Pulmonary artery endothelial cell (primary cell): ENCODE data around the gene PCNX3. TPM values are rescaled to one million over a fixed set of nuclear protein-coding genes. Genes with fewer than 3 reads are reported as not detected.

Experiments
- total RNA-seq: library from RNA; depleted of rRNA; stranded (reverse); fragments of >200 nt; gene quantifications from 2 replicates; pipeline ENCODE4 v1.2.3, GENCODE V29; 2014

Gene PCNX3
- total RNA-seq, 1 donor from 2014 or later: 14.3 TPM

Other genes with a start within 250 kb of the PCNX3 start
- 1.3 and 1.4 TPM in 2 replicates for gene SLC25A45, start 233.1 kb upstream of the PCNX3 start, total RNA-seq
- gene FRMD8, start 229.1 kb upstream of the PCNX3 start, total RNA-seq: 78.5 and 80.6 TPM in 2 replicates
- 64.8 and 99.3 TPM in 2 replicates for gene NEAT1, start 193.0 kb upstream of the PCNX3 start, total RNA-seq
- 4,401 and 5,456 TPM in 2 replicates for gene MALAT1, start 116.7 kb upstream of the PCNX3 start, total RNA-seq
- gene SCYL1, start 90.7 kb upstream of the PCNX3 start, total RNA-seq: 60.9 and 77.9 TPM in 2 replicates
- 19.4 and 23.1 TPM in 2 replicates for gene LTBP3, start 57.4 kb upstream of the PCNX3 start, total RNA-seq
- gene ZNRD2, start 45.3 kb upstream of the PCNX3 start, total RNA-seq: 50.5 and 52.6 TPM in 2 replicates
- 23.3 and 24.7 TPM in 2 replicates for gene FAM89B, start 43.2 kb upstream of the PCNX3 start, total RNA-seq
- gene EHBP1L1, start 39.7 kb upstream of the PCNX3 start, total RNA-seq: 39.5 and 43.5 TPM in 2 replicates
- 0.04 and 0.13 TPM in 2 replicates for gene KCNK7, start 20.0 kb upstream of the PCNX3 start, total RNA-seq
- 69.9 and 91.4 TPM in 2 replicates for gene MAP3K11, start 1.6 kb upstream of the PCNX3 start, total RNA-seq
- gene SIPA1, start 22.3 kb downstream of the PCNX3 start, total RNA-seq: 45.3 and 63.5 TPM in 2 replicates
- gene RELA, start 47.1 kb downstream of the PCNX3 start, total RNA-seq: 20.0 and 22.5 TPM in 2 replicates
- gene KAT5, start 96.5 kb downstream of the PCNX3 start, total RNA-seq: 35.5 and 37.7 TPM in 2 replicates
- gene RNASEH2C, start 105.0 kb downstream of the PCNX3 start, total RNA-seq: 38.1 and 46.3 TPM in 2 replicates
- gene AP5B1, start 165.2 kb downstream of the PCNX3 start, total RNA-seq: 7.6 and 8.6 TPM in 2 replicates
- not detected in 2 replicates for gene OVOL1, start 171.3 kb downstream of the PCNX3 start, total RNA-seq
- gene SNX32, start 218.2 kb downstream of the PCNX3 start, total RNA-seq: 0.14 and 0.79 TPM in 2 replicates
- gene CFL1, start 242.4 kb downstream of the PCNX3 start, total RNA-seq: 1,363 and 1,402 TPM in 2 replicates
- 50.7 and 52.8 TPM in 2 replicates for gene MUS81, start 244.7 kb downstream of the PCNX3 start, total RNA-seq